Left renal pelvis (tissue), 4 donors: ENCODE results near the gene PDK2. TPM values are rescaled to one million over a fixed set of nuclear protein-coding genes. Genes with fewer than 3 reads are reported as not detected.

Experiments
- DNase-seq, 4 donors: peaks; one replicate each; pipeline ENCODE4 v3.0.0-alpha.2; 2013; ENCODE audit warnings: low read depth in 4 of 4, low spot score in 3 of 4
- polyA plus RNA-seq, 4 donors: library from polyadenylated mRNA; unstranded; fragments of 120-200 nt; gene quantifications; one replicate each; pipeline ENCODE4 v1.2.1, GENCODE V29; 2013; ENCODE audit not compliant: insufficient read length in 4 of 4

The PDK2 gene
- polyA plus RNA-seq, 4 donors, result 68.8 to 113 (median 112) TPM

DNA sequence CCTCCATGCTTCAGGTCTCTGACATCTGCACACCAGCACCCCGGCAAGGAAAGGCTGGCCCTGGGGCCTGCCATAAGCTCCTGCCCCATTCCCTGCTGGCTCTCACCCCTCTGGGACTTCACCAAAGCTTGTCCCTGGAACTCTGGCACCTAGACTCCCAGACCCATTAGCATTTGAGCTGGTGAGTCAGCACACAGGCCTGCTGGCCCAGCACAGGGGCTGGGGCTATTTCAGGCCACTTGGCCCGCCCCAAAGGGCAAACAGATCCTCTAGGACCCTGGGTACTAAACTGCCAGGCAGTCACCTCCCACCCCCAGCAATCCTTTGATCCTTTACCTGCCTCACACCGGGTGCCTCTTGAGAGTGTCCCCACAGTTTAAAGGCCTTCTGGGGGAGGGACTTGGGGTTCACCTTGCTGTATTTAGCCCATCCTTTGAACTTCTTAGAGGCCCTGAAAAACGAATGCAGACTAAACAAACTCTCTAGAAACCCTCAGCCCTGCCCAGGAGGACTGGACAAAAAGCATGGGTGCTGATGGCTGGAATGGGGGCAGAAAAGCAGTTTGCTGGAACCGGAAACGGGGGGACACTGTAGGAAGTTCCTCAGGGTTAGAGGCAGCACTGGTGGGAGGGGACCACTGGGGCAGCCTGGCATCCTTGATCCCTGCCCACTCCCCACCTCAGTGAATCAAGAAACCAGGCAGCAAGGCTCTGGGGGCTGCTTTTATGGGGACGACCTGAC, 38.0 kb downstream of the PDK2 start:
- DNase-seq, result no peak

DNA sequence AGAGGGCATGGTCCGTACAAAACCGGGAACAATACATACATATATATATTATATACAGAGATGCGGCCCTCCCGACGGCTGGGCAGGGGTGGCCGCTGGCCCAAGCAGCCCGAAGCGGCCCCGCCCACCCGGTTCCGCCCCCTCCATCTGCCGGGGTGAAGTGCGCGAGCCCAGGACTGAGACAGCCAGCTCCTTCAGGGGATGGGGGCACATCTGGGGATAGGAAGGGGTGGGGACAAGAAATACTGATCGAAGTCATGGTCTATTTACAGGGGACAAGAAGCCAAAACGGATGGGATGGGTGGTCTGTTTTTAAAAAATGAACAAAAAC, 38.6 kb downstream of the PDK2 start:
- DNase-seq, result no peak

DNA sequence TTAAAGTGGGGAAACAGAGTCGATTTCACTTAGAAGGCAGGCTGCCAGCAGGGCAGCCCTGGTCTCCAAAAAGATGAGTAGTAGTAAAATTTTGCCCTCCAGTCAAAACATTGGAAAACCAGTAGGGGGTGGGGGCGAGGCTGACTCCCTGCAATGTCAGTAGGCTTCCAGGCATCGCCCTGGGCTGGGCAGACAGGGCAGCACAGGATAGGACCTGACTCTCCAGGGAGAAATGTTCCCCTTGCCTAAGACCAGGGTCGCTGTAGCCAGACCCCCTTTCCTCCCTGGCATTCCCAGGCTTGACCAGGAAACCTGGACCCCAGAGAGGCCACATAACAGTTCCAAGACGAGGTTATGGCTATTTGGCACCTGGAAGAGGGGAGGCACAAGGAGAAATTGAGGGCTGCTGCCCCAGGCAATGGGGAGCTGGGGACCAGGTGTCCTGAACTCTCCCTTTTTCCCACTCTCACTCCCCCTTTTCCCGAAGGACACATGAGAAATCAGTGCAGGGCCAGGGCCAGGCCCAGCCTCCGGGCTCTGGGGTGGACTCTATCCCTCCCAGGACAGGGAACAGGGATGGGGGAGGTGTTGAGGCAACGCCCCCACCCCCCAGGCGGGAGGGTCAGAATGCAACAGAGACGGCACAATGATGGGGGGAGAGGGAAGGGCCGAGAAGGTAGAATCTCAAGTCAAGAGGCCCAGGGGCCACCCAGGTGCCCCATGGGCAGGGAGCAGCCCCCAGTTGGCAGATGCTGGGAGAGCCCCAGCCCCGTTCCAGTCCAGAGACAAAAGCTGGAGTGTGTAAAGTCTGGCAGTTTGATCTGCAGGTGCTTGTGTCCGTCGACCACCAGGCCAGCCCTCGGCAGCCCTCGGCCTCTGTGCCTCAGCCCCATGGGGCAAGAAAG, 39.3 kb downstream of the PDK2 start:
- no peak for DNase-seq

DNA sequence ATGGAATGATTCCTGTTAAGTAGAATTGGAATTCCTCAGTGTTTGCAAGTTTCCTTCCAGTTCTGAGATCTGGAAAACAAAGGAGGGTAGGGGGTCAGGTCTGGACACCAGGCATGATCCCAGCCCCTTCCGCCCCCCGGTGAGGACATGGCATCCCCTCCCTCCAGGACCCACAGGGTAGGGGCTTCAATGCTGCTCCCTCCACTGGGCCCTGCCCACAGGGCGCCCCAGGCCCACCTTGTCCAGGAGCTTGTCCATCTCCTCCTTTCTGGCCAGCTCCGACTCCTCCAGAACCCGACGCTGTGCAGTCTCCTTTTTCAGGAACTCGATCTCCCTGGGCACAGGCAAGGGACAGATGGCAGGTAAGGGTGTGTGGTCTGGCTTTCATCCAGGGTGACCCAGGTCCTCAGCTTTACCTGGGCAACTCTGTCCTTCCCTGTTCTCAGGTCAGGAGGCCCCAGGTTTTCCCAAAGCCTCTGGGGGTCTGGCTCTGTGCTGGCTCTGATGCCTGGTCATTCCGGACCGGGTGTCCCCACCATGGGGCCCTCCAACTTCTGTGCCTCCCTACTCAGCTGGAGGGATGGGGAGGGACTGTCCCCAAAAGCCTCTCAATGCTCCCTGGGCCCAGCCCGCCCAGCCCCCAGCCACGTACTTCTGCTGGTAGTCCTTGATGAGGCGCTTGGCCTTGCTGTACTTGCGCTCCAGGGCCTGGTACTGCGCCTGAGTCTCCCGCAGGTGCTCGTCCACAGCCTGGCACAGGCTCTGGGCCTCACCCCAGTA, 40.4 kb downstream of the PDK2 start:
- DNase-seq, result no peak

DNA sequence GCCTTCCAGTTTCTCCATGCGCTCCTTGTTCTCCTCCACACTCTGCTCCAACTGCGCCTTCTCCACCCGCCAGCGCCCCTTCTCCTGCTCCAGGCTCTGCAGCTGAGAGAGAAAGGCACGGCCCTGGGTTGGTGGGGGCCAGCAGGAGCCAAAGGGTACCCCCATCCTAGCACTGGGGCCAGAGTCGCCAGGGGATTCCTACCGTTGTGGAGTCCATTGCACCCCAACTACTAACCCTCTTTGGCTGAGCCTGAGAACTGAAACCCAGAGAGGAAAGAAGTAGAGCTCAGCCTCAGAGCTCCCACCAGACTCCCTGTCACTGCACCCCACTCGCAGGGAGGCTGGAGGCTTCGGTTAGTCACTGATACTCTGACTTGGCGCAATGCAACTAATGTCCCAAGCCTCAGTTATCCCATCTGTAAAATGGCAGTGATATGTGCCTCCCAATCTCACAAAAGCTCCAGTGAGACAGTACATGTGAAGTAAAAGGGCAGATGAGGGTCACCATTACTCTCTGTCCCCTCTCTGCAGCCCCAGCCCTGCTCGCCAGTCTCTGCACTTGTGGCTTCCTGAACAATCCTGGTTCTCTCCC, 41.0 kb downstream of the PDK2 start:
- DNase-seq, result no peak

DNA sequence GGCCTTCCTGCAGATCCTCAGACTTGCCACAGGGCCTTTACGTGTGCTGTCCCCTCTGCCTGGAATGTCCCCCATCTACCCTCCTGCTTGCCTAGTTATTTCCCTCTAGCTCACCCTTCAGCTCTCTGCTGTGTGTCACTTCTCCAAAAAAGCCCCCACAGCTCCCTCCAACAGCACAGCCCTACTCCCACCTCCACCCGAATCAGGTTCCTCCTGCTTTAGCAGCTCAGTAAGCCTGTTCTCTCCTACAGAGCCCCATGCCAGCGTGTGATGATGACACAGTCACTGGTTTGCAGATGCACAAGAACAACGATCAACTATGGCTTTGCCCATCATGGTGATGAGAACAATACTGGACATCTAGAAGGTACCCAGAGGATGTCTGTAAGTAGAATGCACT, 41.9 kb downstream of the PDK2 start:
- no peak for DNase-seq

DNA sequence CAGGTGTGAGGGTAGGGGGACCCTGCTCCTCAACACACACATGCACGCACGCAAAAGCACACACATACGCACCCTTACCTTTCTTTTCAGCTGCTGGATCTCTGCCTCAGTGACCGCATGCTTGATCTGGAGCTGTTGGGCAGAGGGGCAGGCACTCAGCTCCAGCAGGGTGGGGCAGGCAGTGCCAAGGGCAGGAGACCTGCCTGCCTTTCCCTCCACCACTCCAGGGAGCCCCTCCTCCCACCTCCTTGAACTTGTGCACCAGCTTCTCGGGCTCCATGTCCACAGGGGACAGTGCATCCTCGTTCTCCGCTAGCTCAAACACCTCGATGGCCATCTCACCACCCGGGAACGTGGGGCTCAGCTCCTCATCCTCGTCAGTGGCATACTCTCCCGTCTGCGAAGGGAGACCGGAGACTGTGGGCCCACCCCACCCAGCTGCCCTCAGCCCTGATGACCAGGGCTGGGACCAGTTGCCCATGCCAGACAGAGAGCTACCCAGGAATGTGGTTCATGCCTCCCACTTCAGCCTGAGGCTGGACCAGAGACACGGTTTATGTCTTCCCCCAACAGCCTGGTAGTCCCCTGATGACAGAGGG, 44.1 kb downstream of the PDK2 start:
- no peak for DNase-seq

DNA sequence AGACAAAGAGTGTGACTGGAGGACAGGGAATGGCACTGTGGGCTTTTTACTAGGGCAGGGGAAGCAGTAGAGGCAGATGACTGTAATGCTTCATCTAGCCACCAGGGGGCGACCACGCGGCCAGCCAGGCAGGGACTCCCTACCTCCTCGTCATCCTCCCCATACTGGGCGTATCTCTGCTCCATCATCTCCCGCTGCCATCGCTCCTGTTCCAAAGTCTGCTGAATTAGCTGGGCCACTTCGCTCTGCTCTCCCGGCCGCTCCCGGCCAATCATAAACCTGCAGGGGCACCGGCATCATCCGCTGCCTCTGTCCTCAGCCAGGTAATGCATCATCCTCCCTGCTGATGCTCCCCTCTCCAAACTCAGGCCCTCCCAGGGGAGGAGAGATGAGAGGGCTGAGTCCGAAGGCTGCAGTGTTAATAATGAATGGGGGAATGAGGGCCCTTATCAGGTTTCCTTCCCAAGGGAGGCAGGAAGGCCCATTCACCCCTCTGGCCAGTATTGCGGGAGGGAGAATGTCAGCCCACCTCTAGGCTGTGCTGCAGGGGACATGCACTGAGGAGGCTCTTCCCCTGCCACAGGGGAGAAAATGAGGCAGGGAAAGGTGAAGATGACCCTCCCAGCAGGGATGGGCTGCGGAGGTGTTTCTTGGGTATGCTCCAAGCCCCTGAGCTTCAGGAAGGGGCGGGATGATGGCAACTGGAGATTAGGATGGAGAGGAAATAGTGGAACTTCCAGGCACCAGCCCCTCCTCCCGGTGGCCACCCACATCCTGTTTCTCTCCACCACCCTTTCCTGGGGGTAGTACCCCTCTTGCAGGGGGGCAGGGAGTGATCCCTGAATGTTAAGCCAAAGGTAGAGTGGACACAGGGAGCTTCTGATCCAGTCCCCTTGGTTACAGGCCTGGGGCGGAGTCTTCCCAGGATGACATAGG, 45.1 kb downstream of the PDK2 start:
- no peak for DNase-seq

DNA sequence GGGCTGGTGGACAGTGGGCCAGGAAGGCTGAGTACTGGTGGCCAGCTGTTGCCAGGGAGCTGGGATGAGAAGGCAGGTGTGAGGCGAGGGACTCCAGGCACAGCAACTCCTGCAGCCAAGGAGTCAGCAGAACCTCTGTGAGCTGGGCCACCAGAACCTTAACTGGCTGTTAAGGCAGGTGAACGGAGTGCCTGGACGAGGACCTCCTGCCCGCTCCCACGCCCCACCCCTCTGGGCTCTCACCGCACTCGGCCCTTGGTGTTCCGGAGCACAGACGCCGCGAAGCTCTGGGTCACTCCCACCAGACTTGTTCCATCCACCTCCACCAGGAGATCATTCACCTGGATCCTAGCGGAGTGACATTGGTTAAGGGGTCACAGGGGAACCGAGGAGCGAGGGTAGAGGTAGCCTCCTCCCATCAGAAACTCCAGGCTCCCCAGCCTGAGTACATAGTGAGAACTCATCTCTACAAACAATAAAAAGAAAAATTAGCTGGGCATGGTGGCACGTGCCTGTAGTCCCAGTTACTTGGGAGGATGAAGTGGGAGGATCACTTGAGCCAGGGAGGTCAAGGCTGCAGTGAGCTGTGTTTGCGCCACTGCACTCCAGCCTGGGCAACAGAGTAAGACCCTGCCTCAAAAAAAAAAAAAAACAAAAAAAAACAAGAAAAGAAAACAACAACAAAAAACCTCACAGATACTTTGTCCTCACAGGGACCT, 46.0 kb downstream of the PDK2 start:
- no peak for DNase-seq

DNA sequence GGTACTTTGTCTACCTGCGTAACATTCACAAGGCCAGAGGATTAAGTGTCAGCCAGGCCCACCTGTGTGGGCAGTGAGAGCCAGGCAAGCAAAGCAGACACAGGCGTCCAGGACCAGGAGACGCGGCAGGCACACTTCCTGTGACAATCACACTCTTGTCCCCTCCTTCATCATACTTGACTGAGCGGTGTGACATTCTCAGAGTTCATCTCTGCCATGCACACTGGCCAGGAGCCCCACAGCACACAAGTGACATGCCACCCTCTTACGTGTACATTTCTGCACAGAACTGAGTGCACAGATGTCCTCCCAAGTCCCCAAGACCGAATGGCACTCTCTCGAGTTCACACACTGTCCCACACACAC, 46.6 kb downstream of the PDK2 start:
- no peak for DNase-seq

DNA sequence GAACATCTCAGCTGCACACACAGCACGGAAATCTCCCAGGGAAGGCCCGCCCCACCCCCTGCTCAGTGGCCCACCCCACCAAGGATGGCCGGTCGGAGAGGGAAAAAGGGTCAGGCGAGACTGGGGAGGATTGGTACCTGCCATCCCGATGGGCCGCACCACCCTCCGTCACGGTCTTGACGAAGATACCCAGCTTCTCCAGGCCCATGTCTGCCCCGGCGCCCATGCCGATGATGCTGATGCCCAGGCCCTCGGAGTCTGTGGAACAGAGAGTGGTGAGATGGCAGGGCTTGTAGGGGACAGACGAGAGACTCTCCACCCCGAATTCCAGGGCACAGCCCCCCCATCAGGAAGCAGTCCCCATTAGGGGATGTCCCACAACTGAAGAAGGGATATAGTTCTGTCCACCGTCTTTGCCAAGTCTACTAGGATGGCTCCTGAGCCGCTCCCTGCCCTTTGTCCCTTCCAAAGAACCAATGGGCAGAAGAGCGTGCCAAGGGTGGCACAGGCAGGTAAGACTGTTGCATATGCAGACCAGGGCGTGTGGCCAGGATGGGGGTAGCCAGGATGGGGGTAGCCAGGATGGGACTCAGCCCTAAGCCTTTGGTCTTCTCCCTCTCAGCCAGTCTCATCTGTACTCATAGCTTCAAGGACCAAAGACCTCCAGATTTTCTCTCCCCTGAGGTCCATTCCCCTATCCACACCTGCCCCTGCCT, 48.5 kb downstream of the PDK2 start:
- DNase-seq, result no peak

DNA sequence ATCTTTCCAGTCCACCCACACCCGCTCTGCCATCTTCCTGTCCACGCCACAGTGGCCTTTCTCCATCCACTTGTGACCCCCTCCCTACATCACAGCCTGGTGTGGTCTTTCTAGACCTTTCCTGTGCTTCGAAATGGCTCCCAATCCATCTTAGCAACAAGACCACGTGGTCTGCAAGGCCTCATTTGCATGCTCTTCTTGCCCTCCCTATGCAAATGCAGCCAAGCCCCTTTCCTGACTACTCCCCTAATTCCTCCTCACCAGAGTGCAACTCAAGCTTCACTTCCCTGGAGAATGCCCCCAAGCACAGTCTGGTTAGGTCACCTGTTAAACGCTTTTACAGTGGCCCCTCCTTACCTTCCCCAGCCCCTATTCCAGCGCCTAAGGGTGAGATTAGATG, 49.2 kb downstream of the PDK2 start:
- no peak for DNase-seq

DNA sequence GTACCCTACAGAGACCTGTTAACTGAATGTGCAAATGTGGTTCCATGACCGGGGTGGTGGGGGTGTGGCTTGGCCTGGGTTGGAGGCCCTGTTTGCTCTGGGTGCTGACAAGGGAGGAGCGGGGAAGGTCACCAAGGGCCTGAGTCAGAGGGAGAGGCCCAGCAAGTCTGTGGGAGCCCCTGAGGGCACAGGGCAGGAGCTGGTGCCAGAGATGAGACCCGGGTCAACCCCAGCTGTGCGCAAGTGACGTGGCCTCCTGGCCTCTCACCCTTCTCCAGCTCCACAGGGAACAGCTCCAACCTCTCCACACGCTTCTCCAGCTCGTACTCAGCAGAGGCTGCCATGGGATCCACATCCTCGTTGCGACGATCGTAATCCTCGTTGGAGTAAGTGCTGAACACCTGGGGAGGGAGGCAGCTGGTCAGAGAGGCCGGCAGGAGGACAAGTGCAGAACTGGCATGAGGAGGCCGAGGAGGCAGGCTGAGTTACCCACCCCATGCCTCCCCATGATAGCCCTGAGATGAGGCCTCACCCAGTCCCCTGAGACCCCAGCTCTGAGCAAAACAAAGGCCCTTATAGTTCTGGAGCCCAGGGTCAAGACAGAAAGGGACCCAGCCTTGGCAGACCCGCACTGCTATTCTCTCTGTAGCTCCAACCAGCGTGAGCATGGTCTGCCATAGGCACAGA, 49.8 kb downstream of the PDK2 start:
- DNase-seq, result no peak

DNA sequence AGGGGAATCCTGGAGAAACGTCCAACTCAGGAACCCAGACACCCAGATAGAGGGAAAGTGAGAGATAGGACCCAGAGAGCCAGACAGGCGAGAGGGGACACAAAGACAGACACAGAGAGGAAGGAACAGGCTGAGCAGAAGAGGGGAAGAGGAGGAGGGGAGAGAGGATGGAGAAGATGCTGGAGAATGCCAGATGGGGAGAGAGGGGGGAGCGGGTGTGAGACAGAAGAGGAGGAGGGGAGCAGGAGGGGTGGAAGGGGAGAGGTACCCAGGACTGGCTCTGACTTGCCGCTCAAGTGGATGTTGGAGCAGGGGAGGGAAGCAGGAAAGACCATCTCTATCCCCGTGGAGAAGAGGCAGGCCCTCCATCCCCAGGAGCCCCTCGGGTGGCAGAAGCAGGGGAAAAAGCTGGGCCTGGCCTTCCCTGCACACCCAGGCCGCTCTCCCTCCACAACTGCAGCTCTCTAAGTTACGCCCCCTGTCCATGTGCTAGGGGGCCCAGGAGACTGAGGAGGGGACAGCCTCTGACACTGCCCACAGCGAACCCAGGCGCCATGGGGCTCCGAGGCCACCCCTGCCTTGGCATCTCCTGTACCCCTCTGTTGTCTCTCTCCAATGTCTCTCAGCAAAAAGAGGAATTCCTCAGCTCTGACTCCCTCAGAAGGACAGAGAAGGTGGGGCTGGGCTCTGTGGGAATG, 50.5 kb downstream of the PDK2 start:
- DNase-seq, result no peak

DNA sequence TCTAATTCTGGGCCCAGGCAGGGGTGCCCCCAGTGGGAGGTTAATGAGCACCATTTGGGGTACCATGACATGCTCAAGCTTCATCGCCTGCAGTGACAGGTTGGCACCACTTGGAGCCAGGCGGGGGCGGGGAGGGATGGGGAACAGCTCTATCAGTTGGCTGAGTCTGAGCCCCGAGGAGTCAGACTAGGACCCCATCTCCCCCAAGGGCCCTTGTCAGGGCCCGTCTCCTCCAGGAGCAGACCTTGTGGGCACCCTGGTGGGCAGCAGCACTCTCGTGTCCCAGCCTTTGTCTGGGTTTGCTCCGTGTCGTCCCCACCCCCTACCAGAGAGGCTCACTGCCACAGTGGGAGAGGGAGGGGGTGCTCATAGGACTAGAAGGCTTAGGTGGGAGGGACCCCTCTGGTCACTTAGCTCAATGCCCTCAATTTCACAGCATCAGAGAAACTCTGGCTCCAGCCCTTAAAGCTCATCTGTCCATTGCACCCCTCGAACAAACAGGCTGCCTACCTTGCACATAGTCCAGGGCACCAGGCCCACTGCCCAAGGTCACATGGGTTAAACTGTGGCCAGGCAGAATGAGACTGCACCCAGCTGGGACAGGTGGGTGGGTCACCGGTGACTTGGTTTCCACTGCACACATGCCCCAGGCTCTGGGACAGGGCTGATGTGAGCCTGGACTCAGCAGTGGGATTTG, 51.2 kb downstream of the PDK2 start:
- DNase-seq, result no peak

DNA sequence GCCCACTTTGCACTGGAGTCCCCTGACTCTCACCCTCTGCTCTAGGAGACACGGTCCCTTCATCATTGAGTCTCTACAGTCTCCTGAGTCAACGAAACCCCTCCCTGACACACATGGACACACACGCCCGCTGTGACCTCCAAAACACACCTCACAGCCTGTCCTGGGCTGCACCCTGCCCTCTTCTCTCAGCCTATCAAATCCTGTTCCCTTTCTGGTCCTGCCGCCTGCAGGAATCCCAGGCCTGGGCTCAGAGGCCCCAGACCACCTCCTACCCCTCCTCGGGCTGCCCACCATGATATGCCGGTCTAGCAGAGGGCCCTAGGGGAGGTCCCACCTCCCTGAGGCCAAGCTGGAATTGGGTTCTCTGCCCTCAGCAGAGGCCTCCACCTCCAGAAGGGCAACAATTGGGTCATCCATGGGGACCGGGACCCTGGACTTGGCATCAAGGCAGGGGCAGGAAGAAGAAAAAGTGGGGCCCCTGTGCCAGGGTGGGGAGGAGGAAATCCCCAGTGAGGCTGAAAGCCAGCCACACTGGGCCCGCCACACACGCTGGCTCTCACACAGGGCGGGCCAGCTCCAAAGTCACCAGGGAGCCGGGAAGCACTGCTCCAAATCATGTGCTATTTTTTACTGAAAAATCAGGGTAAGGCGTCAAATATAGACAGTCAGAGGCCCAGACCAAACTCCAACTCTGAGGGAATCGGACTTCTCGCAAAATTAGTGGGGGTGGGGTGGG, 51.9 kb downstream of the PDK2 start:
- no peak for DNase-seq
